Central memory CD8-positive, alpha-beta T cell (primary cell): Measurements from ENCODE around the gene CCL27.

Experiments used
- ATAC-seq: fragments of 150-1000 bp; cut with Tn5 transposase; replicated peaks from 2 replicates; pipeline ENCODE4 v1.10.0; 2022; ENCODE audit warnings: mild to moderate bottlenecking, moderate FRiP score, moderate number of reproducible peaks; ENCODE audit not compliant: poor library complexity, severe bottlenecking; ENCODE audit errors: extremely low read depth
- DNase-seq, 2 donors: peaks; one replicate each; pipeline ENCODE4 v3.0.0; 2021; ENCODE audit warnings: low spot score in 2 of 2
- H3K27ac Mint-ChIP-seq: one replicate; pipeline ENCODE4 v1.8.0; 2022; ENCODE audit warnings: low read depth, mild to moderate bottlenecking, moderate library complexity, mixed read lengths
- H3K27me3 Mint-ChIP-seq: one replicate; pipeline ENCODE4 v1.8.0; 2022; ENCODE audit warnings: mixed read lengths
- H3K36me3 Mint-ChIP-seq: one replicate; pipeline ENCODE4 v1.8.0; 2022; ENCODE audit warnings: mild to moderate bottlenecking, moderate library complexity, mixed read lengths; ENCODE audit not compliant: insufficient read depth
- H3K4me1 Mint-ChIP-seq: one replicate; pipeline ENCODE4 v1.8.0; 2022; ENCODE audit warnings: mixed read lengths
- H3K4me3 Mint-ChIP-seq: one replicate; pipeline ENCODE4 v1.8.0; 2022; ENCODE audit warnings: mild to moderate bottlenecking, moderate library complexity, mixed read lengths
- H3K9me3 Mint-ChIP-seq: one replicate; pipeline ENCODE4 v1.8.0; 2022; ENCODE audit warnings: mixed read lengths

CCL27 gene

GRCh38 chr9:34637356-34638137 is 24.9 kb downstream of the CCL27 start, which contains the start of gene SIGMAR1:
Gene SIGMAR1 (minus strand): TSS chr9:34637787. CDS start chr9:34637697, 90 bp downstream.
- Mint-ChIP-seq H3K4me3 (peak within 1 kb of the TSS; percentile 85), H3K4me1 (peaks cover 37% of the 10 kb centered on the region), H3K27me3 (no peaks in the 10 kb centered on the region), H3K36me3 (peaks cover 11% of the 10 kb centered on the region), H3K27ac (peak within 1 kb of the TSS; percentile 98), H3K9me3 (no peaks in the 10 kb centered on the region)
- DNase-seq, result peak; percentile 90 to 91
- peak; percentile 92 for ATAC-seq

GRCh38 chr9:34636791-34637355 is 25.6 kb downstream of the CCL27 start:
- Mint-ChIP-seq H3K9me3 (no peaks in the 10 kb centered on the region), H3K27me3 (no peaks in the 10 kb centered on the region), H3K27ac (peak overlapping the region; percentile 98), H3K4me3 (peak overlapping the region; percentile 85), H3K36me3 (peaks cover 12% of the 10 kb centered on the region), H3K4me1 (peaks cover 37% of the 10 kb centered on the region)
- no peak for DNase-seq
- no peak for ATAC-seq

GRCh38 chr9:34635556-34635955 is 26.9 kb downstream of the CCL27 start:
- ATAC-seq, result no peak
- DNase-seq, result no peak
- Mint-ChIP-seq H3K36me3 (peaks cover 13% of the 10 kb centered on the region), H3K4me3 (no peak overlapping the region), H3K27me3 (peaks cover 4% of the 10 kb centered on the region), H3K4me1 (peaks cover 37% of the 10 kb centered on the region), H3K27ac (no peak overlapping the region), H3K9me3 (no peaks in the 10 kb centered on the region)

GRCh38 chr9:34634551-34635248 is 27.8 kb downstream of the CCL27 start:
- peaks cover 13% of the 10 kb centered on the region for H3K36me3 Mint-ChIP-seq
- peaks cover 37% of the 10 kb centered on the region for H3K4me1 Mint-ChIP-seq
- H3K27me3 Mint-ChIP-seq, result peaks cover 12% of the 10 kb centered on the region
- H3K4me3 Mint-ChIP-seq, result no peak overlapping the region
- H3K9me3 Mint-ChIP-seq, result no peaks in the 10 kb centered on the region
- DNase-seq, result no peak
- H3K27ac Mint-ChIP-seq, result no peak overlapping the region
- no peak for ATAC-seq

GRCh38 chr9:34633851-34634550 is 28.5 kb downstream of the CCL27 start:
- Mint-ChIP-seq H3K27ac (no peak overlapping the region), H3K36me3 (peaks cover 13% of the 10 kb centered on the region), H3K4me1 (peaks cover 43% of the 10 kb centered on the region), H3K4me3 (no peak overlapping the region), H3K27me3 (peaks cover 19% of the 10 kb centered on the region), H3K9me3 (no peaks in the 10 kb centered on the region)
- peak; percentile 12 for ATAC-seq
- peak; percentile 61 to 69 for DNase-seq

GRCh38 chr9:34633166-34633565 is 29.3 kb downstream of the CCL27 start:
- Mint-ChIP-seq H3K4me1 (peaks cover 42% of the 10 kb centered on the region), H3K27ac (no peak overlapping the region)

GRCh38 chr9:34630402-34631154 is 31.9 kb downstream of the CCL27 start:
- H3K27me3 Mint-ChIP-seq, result peaks cover 53% of the 10 kb centered on the region
- H3K4me3 Mint-ChIP-seq, result peak overlapping the region; percentile 79
- peaks cover 26% of the 10 kb centered on the region for H3K4me1 Mint-ChIP-seq
- no peak for DNase-seq
- no peak for ATAC-seq
- H3K9me3 Mint-ChIP-seq, result no peaks in the 10 kb centered on the region
- H3K27ac Mint-ChIP-seq, result no peak overlapping the region
- H3K36me3 Mint-ChIP-seq, result peaks cover 6% of the 10 kb centered on the region

More at GRCh38 chr9:34633166-34633565, 29.3 kb downstream of the CCL27 start:
- H3K4me3 Mint-ChIP-seq, result no peak overlapping the region
- DNase-seq (no peak), ATAC-seq (no peak)
- no peaks in the 10 kb centered on the region for H3K9me3 Mint-ChIP-seq
- peaks cover 28% of the 10 kb centered on the region for H3K27me3 Mint-ChIP-seq
- H3K36me3 Mint-ChIP-seq, result peaks cover 15% of the 10 kb centered on the region

- Mint-ChIP-seq H3K9me3 (no peaks in the 10 kb centered on the region), H3K4me1 (peaks cover 22% of the 10 kb centered on the region), H3K4me3 (peak overlapping the region; percentile 79), H3K36me3 (peaks cover 6% of the 10 kb centered on the region), H3K27me3 (peaks cover 62% of the 10 kb centered on the region), H3K27ac (no peak overlapping the region)
- no peak for ATAC-seq
- DNase-seq, result no peak
These were observed 33.0 kb downstream of the CCL27 start for GRCh38 chr9:34629491-34629808.

GRCh38 chr9:34628656-34629490 is 33.6 kb downstream of the CCL27 start, which contains the start of gene ARID3C:
Gene ARID3C (minus strand): TSS chr9:34629066. CDS start chr9:34628014, 1,052 bp downstream.
- peaks cover 66% of the 10 kb centered on the region for H3K27me3 Mint-ChIP-seq
- ATAC-seq (peak; percentile 78), DNase-seq (peak in 1 of 2 donors; percentile 22)
- peak within 1 kb of the TSS; percentile 79 for H3K4me3 Mint-ChIP-seq
- peak within 1 kb of the TSS; percentile 0 for H3K27ac Mint-ChIP-seq
- peaks cover 18% of the 10 kb centered on the region for H3K4me1 Mint-ChIP-seq
- no peaks in the 10 kb centered on the region for H3K9me3 Mint-ChIP-seq
- peaks cover 5% of the 10 kb centered on the region for H3K36me3 Mint-ChIP-seq

GRCh38 chr9:34627716-34628655 is 34.5 kb downstream of the CCL27 start:
- DNase-seq (no peak), ATAC-seq (no peak)
- Mint-ChIP-seq H3K4me1 (peaks cover 16% of the 10 kb centered on the region), H3K27ac (peak overlapping the region; percentile 0), H3K36me3 (peaks cover 5% of the 10 kb centered on the region), H3K27me3 (peaks cover 74% of the 10 kb centered on the region), H3K9me3 (no peaks in the 10 kb centered on the region), H3K4me3 (peak overlapping the region; percentile 79)
